HepG2 (cell line): ENCODE measurements around the gene DNAJB11. TPM values are rescaled to one million over a fixed set of nuclear protein-coding genes. Genes with fewer than 3 reads are reported as not detected.
A peak's percentile ranks its signal among the peaks of the same experiment; 100 is the strongest.

Experiments used
- ARID5B ChIP-seq: IDR thresholded peaks from 2 replicates; pipeline ENCODE4 v1.4.0; 2020; ENCODE audit warnings: mild to moderate bottlenecking, missing genetic modification reagents
- IKZF4 ChIP-seq: sonication (generic); formaldehyde crosslinking; IDR thresholded peaks from 2 replicates; pipeline ENCODE4 v1.5.1; 2020; ENCODE audit warnings: borderline replicate concordance, mild to moderate bottlenecking, low read depth, missing genetic modification reagents; ENCODE audit errors: not compliant biosample characterization
- NR3C1 ChIP-seq: sonication (generic); formaldehyde crosslinking; IDR thresholded peaks from 2 replicates; pipeline ENCODE4 v1.4.0; 2020; ENCODE audit warnings: missing genetic modification reagents
- RXRB ChIP-seq: IDR thresholded peaks from 2 replicates; pipeline ENCODE4 v1.6.1; 2016; ENCODE audit warnings: borderline replicate concordance, missing genetic modification reagents, missing compliant biosample characterization
- SOX13 ChIP-seq, 3 experiments: fragments of 450-650 bp in 1 of 3; sonication (generic) in 1 of 3; formaldehyde crosslinking in 1 of 3; IDR thresholded peaks in 2 of 3; conservative IDR thresholded peaks in 1 of 3; 2 replicates each; pipeline versions ENCODE4 v1.5.0 to v1.6.1; 2016 to 2020; ENCODE audit warnings: antibody characterized with exemption in 1 of 3, mild to moderate bottlenecking in 1 of 3, missing compliant biosample characterization in 1 of 3, missing genetic modification reagents in 1 of 3, moderate library complexity in 1 of 3
- THAP11 ChIP-seq: IDR thresholded peaks from 2 replicates; pipeline ENCODE4 v1.6.1; 2016; ENCODE audit warnings: missing biosample characterization, missing genetic modification reagents
- YY1 ChIP-seq: IDR thresholded peaks from 2 replicates; pipeline ENCODE4 v1.6.1; 2011; ENCODE audit warnings: low read length, low read depth, moderate library complexity, mild to moderate bottlenecking; ENCODE audit not compliant: insufficient read depth, insufficient replicate concordance
- ZBTB7B ChIP-seq: sonication (generic); formaldehyde crosslinking; IDR thresholded peaks from 2 replicates; pipeline ENCODE4 v1.4.0; 2020; ENCODE audit warnings: missing genetic modification reagents
- ZMYM3 ChIP-seq: sonication (generic); formaldehyde crosslinking; IDR thresholded peaks from 2 replicates; pipeline ENCODE4 v1.5.1; 2020; ENCODE audit warnings: mild to moderate bottlenecking, missing genetic modification reagents
- ZNF143 ChIP-seq: sonication (generic); formaldehyde crosslinking; IDR thresholded peaks from 2 replicates; pipeline ENCODE4 v1.4.0; 2020; ENCODE audit warnings: missing genetic modification reagents
- ZNF607 ChIP-seq: sonication (generic); formaldehyde crosslinking; IDR thresholded peaks from 2 replicates; pipeline ENCODE4 v1.5.1; 2020; ENCODE audit warnings: missing genetic modification reagents, mild to moderate bottlenecking, borderline replicate concordance
- ZNF720 ChIP-seq: sonication (generic); formaldehyde crosslinking; IDR thresholded peaks from 2 replicates; pipeline ENCODE4 v1.4.0; 2020; ENCODE audit warnings: missing genetic modification reagents
- polyA plus RNA-seq, 8 experiments: library from polyadenylated mRNA; depleted of rRNA in 3 of 8; stranded (reverse) in 7 of 8; unstranded in 1 of 8; fragments of >200 nt; fragmentation: Illumina TruSeq in 4 of 8; extraction: Trizol in 4 of 8; gene quantifications; 2 replicates each; pipeline versions ENCODE4 v1.2.1 to v1.2.3, GENCODE V29; 2011 to 2016; ENCODE audit warnings: low read depth in 4 of 8, missing spikeins in 1 of 8, mixed read lengths in 1 of 8; ENCODE audit not compliant: insufficient read depth in 1 of 8
- total RNA-seq, 5 experiments: library from RNA; depleted of rRNA; stranded (reverse); fragments of >200 nt; fragmentation: Illumina TruSeq; extraction: Trizol; gene quantifications; 2 replicates each; pipeline ENCODE4 v1.2.3, GENCODE V29; 2016; ENCODE audit warnings: low read depth in 1 of 5
- TF ChIP-seq, protein P1 (sequence below): sonication (generic); formaldehyde crosslinking; IDR thresholded peaks from 2 replicates; pipeline ENCODE4 v1.4.0; 2020; ENCODE audit warnings: missing genetic modification reagents
- TF ChIP-seq, protein P2 (sequence below): sonication (generic); formaldehyde crosslinking; IDR thresholded peaks from 2 replicates; pipeline ENCODE4 v1.4.0; 2020; ENCODE audit warnings: missing genetic modification reagents

Gene DNAJB11
- total and polyA plus RNA-seq, 2 of the 13 experiments (the other 11 are each of a cell fraction or from before 2014, with no cell fraction given): 41.0 to 132 TPM

- TF ChIP-seq, protein P1, sequence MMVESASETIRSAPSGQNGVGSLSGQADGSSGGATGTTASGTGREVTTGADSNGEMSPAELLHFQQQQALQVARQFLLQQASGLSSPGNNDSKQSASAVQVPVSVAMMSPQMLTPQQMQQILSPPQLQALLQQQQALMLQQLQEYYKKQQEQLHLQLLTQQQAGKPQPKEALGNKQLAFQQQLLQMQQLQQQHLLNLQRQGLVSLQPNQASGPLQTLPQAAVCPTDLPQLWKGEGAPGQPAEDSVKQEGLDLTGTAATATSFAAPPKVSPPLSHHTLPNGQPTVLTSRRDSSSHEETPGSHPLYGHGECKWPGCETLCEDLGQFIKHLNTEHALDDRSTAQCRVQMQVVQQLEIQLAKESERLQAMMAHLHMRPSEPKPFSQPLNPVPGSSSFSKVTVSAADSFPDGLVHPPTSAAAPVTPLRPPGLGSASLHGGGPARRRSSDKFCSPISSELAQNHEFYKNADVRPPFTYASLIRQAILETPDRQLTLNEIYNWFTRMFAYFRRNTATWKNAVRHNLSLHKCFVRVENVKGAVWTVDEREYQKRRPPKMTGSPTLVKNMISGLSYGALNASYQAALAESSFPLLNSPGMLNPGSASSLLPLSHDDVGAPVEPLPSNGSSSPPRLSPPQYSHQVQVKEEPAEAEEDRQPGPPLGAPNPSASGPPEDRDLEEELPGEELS: no peak
- TF ChIP-seq ZNF720 (CRISPR knock-in tag): no peak
- TF ChIP-seq ZMYM3 (CRISPR knock-in tag): no peak
- TF ChIP-seq NR3C1 (CRISPR knock-in tag): no peak
- no peak for TF ChIP-seq ZNF143
- no peak for TF ChIP-seq ZBTB7B (CRISPR knock-in tag)
- no peak for TF ChIP-seq YY1
- TF ChIP-seq, protein P2, sequence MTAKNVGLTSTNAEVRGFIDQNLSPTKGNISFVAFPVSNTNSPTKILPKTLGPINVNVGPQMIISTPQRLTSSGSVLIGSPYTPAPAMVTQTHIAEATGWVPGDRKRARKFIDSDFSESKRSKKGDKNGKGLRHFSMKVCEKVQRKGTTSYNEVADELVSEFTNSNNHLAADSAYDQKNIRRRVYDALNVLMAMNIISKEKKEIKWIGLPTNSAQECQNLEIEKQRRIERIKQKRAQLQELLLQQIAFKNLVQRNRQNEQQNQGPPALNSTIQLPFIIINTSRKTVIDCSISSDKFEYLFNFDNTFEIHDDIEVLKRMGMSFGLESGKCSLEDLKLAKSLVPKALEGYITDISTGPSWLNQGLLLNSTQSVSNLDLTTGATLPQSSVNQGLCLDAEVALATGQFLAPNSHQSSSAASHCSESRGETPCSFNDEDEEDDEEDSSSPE (CRISPR knock-in tag): no peak
- peak; percentile 47; the same call in 1 of the 2 replicates for TF ChIP-seq ARID5B (CRISPR knock-in tag)
- TF ChIP-seq THAP11 (CRISPR knock-in tag): 0 out of 2 replicates have a peak, but pooled peaks have one; percentile 1
- TF ChIP-seq IKZF4: no peak
- TF ChIP-seq RXRB (CRISPR knock-in tag): 0 out of 2 replicates have a peak, but pooled peaks have one; percentile 9
- no peak for TF ChIP-seq SOX13 (IDR thresholded peaks at IDR 0.05)
- peak in 1 of 2 experiments; percentile 28; a peak in 1 of 4 replicates for TF ChIP-seq SOX13 (CRISPR knock-in tag; conservative IDR thresholded peaks at IDR 0.05 in 1 of 2, IDR thresholded peaks at IDR 0.05 in 1 of 2)
- no peak for TF ChIP-seq ZNF607 (CRISPR knock-in tag)
Observed at GRCh38 chr3:186590580-186591295, 20.2 kb downstream of the DNAJB11 start (continued).
